ENCODE data around the gene HDAC4.

GRCh38 chr2:239101071-239101470 is 299.7 kb downstream of the HDAC4 start:
- no peak for TF ChIP-seq CTCF (conservative IDR thresholded peaks at IDR 0.05)
- no peak for TF ChIP-seq EZH2 (IDR thresholded peaks at IDR 0.05; ENCODE audit: low read depth)
